AG10803 (cell line): Measurements from ENCODE around the gene PPFIA2.

Source experiments
- DNase-seq: peaks from one replicate; pipeline ENCODE4 v3.0.0; 2010; ENCODE audit warnings: low read depth
- H3K4me3 ChIP-seq: 2 replicates; pipeline ENCODE4 v1.5.1; 2011; ENCODE audit warnings: mild to moderate bottlenecking, low read length, control low read depth
- CTCF ChIP-seq: conservative IDR thresholded peaks from 2 replicates; pipeline ENCODE4 v1.5.1; 2011; ENCODE audit warnings: mild to moderate bottlenecking, low read length, control low read depth, inconsistent platforms

PPFIA2 gene

GRCh38 chr12:81570234-81570633 is 188.9 kb downstream of the PPFIA2 start:
- H3K4me3 ChIP-seq: no peak overlapping the region
- DNase-seq: no peak
- no peak for TF ChIP-seq CTCF

GRCh38 chr12:81564237-81564636 is 194.9 kb downstream of the PPFIA2 start:
- no peak overlapping the region for H3K4me3 ChIP-seq
- TF ChIP-seq CTCF: no peak
- DNase-seq: no peak

GRCh38 chr12:81558031-81558430 is 201.1 kb downstream of the PPFIA2 start:
- peak; percentile 7 for DNase-seq
- no peak for TF ChIP-seq CTCF
- H3K4me3 ChIP-seq: no peak overlapping the region

- H3K4me3 ChIP-seq: no peak overlapping the region
- no peak for DNase-seq
- no peak for TF ChIP-seq CTCF
Measured at GRCh38 chr12:81546811-81547210, 212.3 kb downstream of the PPFIA2 start.

GRCh38 chr12:81543621-81544139 is 215.5 kb downstream of the PPFIA2 start:
- DNase-seq: no peak
- TF ChIP-seq CTCF: no peak
- H3K4me3 ChIP-seq: no peak overlapping the region

GRCh38 chr12:81542065-81543010 is 216.8 kb downstream of the PPFIA2 start:
- DNase-seq: no peak
- TF ChIP-seq CTCF: no peak
- no peak overlapping the region for H3K4me3 ChIP-seq

GRCh38 chr12:81541121-81541520 is 218.0 kb downstream of the PPFIA2 start:
- DNase-seq: no peak
- H3K4me3 ChIP-seq: no peak overlapping the region
- TF ChIP-seq CTCF: no peak
